HG02588 (cell line): ENCODE data around the gene ARHGEF4.

ENCODE experiments used
- ATAC-seq: cut with Tn5 transposase; IDR thresholded peaks from one replicate; pipeline ENCODE4 v1.9.1; 2021; ENCODE audit warnings: mild to moderate bottlenecking, moderate library complexity; ENCODE audit not compliant: unreplicated experiment

Gene ARHGEF4

DNA sequence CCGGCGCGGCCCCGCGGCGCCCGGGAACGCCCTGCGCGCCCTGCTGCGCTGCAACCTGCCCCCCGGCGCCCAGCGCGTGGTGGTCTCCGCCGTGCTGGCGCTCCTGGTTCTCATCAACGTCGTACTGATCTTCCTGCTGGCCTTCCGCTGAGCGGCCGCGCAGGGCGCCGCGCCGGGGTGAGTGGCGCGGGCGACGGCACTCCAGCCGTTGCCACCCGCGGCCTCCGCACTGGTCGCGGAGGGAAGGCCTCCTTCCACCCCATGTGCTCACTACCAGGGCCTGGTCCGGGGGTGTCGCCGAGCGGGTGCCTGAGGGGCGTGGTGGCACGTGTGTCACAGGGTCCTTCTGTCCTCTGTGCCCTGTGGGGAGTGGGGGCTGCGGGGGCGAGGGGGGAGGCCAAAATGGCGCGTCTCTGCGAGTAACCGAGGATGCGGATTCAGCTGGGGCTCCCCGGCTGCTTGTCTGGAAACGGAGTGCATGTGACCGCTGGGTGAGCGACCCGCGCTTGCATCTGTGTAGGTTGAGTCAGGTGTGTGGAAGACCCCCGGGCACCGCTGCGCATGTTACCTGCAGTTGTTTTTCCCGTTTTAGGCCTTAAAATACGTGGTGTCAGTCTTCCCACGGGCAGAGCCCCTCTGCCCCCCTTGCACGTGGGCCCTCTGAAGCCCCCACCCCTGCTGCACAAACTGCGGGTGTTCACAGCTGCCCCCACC is 198.6 kb downstream of the ARHGEF4 start:
- ATAC-seq = no peak

DNA sequence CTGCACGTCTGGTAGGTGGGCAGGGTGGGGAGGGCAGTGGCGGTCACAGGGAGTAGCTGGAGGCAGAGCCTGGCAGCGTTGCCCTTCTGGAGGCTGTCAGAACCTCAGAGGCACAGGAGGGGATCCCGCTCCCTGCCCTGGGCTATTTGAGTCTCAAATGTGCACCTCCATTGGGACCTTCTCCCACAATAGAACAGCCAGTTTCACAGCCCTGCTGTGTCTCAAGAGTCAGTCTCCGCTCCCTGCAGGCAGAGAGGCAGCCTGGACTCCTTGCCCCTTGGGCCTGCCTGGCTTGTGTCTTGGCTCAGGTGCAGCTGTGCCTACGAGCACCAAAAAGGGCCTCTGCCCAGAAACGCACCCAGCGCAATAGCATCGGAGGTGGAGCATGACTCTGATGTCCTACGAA is 199.1 kb downstream of the ARHGEF4 start:
- no peak for ATAC-seq

DNA sequence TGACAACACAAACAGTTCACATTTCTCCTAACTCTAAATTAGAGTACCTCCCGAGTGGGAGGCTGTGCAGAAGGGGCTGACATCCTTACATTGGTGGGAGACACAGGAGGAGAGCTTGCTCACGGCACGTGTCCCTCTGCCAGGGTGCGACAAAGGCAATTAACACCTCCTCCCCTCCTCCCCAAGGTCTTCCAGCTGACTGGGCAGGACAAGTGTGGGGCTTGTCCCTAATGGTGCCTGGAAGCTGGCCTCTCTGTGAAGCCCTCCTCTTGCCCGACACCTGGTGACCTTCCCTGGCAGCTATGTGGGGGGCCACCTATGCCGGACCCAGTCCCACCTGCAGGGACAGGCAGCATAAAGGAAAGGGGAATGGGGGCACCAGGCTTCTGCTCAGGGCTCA is 199.6 kb downstream of the ARHGEF4 start:
- ATAC-seq = no peak

GRCh38 chr2:131036696-131037397 is 200.1 kb downstream of the ARHGEF4 start:
- no peak for ATAC-seq

DNA sequence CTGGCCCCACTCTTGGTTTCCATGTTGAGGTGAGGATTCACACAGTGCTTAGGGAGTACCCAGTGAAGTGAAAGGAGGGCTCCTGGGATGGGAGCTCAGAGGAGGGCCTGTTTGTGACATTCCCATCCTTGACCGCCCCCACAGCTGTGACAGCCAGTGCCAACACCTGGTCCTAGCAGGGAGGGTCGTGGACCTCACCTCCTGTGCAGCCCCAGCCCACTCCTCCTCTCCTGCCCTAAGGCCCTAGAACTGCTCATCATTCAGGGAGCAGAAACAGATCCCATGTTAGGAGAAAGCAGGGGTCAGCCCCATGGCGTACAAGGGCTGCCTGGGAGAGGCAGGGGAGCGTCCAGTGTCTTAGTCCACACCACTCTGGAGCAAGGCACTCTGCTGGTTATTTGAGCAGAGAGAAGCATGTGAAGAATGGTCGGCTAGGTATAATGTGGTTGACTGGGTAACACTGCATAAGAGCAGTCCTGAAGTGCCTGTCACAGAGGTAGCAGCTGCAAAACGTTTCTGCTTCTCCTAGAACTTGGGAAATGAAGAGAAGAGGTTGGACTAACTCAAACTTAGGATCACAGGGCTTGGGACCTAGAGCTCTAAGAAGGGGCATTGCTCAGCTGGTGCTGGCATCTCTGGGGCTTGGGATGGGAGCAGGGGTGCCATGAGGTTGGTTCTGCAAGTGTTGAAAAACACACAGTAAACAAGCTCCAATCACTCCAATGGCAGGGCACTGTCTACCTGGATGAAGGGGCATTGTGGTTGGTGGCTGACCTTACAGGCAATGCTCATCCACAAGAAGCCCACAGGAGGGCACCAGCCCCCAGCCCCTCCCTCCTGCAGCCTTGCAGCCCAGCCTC is 200.9 kb downstream of the ARHGEF4 start:
- ATAC-seq = no peak

DNA sequence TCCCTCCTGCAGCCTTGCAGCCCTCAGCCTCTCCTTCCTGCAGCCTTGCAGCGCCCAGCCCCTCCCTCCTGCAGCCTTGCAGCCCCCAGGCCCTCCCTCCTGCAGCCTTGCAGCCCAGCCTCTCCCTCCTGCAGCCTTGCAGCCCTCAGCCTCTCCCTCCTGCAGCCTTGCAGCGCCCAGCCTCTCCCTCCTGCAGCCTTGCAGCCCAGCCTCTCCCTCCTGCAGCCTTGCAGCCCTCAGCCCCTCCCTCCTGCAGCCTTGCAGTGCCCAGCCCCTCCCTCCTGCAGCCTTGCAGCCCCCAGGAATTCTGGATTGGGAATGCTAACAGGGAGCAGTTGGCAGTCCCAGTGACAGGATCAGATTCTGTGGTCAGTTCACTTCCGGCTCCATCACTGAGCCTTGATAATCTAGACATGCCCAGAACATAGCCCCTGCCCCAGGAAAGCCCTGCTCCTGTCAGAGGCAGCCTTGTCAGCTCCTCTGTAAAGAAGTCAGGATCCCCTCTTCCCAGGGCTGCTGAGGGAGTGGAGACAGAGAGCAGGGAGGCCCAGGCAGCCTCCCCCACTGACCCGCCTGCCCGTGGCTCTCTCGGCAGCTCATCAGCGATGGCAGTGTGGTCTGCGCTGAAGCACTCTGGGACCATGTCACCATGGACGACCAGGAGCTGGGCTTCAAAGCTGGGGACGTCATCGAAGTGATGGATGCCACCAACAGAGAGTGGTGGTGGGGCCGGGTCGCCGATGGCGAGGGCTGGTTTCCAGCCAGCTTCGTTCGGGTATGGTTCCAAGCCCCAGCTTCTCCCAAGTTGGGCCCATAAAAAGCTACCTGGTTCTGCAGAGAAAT is 201.8 kb downstream of the ARHGEF4 start:
- ATAC-seq = no peak

DNA sequence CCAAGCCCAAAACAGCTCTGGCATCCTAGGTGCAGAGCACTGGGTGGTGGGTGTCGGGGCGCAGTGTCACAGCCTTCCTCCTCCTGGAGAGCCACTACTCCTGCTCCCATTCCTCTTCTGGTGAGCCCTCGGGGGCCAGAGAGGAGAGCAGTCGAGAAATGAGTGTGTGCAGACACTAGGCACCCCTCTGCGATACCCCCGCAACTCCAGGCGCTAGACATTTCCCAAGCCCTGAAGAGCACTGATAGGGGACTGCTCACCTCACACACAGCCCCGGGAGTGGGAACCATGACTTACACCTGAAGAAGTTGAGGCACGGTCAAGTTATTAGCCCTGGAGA is 202.4 kb downstream of the ARHGEF4 start:
- ATAC-seq = no peak

DNA sequence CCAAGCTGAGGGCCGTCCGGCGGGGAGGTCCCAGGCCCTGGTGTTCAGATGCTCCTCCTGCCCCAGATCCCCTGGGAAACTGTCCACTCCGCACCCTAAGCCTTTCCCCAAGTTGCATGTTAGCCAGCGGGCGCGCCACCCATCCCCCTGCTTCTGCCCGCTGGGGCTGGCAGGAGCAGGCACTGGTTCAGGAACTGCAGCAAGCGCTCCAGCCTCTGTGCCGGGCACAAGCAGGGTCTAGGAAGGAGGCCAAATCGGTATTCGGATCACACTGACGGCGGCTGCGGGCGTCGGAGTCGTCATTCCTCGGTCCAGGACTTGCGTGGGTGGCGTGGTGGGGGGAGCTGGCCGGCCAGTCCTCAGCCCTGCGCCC is 202.8 kb downstream of the ARHGEF4 start:
- ATAC-seq = no peak

- no peak for ATAC-seq
Observed at GRCh38 chr2:131039908-131040660, 203.4 kb downstream of the ARHGEF4 start.

- ATAC-seq = no peak
Observed at GRCh38 chr2:131040661-131041401, 204.1 kb downstream of the ARHGEF4 start.

- ATAC-seq = no peak
Observed at GRCh38 chr2:131041402-131042147, 204.9 kb downstream of the ARHGEF4 start.

GRCh38 chr2:131042148-131042775 is 205.5 kb downstream of the ARHGEF4 start:
- no peak for ATAC-seq

GRCh38 chr2:131043199-131044074 is 206.7 kb downstream of the ARHGEF4 start:
- ATAC-seq = no peak

GRCh38 chr2:131044075-131044756 is 207.5 kb downstream of the ARHGEF4 start:
- ATAC-seq = no peak

GRCh38 chr2:131044757-131045150 is 208.0 kb downstream of the ARHGEF4 start:
- ATAC-seq = no peak

GRCh38 chr2:131045286-131046027 is 208.7 kb downstream of the ARHGEF4 start:
- no peak for ATAC-seq
